Measurements from ENCODE around the gene IL17RC.

GRCh38 chr3:9891072-9891622 is 25.8 kb upstream of the IL17RC start:
- TF ChIP-seq CTCF (IDR thresholded peaks at IDR 0.05; ENCODE audit: low read depth, low read length) (no peak), EZH2phosphoT487 (IDR thresholded peaks at IDR 0.05; ENCODE audit: low read depth) (no peak)
